ENCODE measurements around the gene TSHZ1. TPM values are rescaled to one million over a fixed set of nuclear protein-coding genes. Genes with fewer than 3 reads are reported as not detected.

TSHZ1 gene
- total and polyA plus RNA-seq, 2 experiments from 2014 or later = 0.23 to 0.38 TPM

DNA sequence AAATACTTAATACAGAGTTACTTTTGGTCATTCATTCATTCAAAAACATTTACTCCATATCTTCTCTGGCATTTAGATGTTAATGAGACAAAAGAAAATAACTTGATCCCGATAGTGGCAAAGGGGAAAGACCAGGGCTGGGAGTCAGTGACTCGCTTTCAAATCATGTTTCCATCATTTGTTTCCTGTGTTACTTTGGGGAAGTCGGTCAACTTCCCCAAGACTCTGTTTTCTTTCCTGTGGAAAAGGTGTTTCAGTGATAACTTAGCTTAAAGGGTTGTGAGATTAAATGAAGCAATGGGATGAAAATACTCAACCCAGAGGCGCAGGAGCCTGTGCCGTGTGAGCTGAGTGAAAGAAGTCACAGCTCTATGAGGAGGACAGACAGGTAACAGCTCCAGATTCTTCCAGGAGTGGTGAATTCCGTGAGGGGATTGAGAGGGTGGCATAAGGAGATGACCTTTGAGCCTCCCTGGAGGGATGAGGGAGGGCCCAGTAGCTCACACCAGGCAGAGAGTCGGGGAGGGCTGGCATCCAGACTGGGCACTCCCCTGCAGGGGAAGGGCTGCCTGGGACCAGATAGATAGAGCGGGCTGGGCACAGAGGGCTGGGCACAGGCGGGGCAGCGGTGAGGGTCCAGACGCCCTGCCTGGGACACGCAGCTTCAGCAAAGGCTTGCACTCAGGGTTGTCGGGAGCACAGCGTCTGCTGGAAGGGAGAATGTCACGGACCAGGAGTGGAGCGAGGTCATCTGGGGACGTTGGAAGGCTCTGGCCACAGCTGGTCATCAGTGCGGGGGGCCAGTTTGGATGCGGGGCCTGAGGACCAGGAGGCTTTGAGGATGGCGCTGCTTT is 70.1 kb downstream of the TSHZ1 start (continued):
- TF ChIP-seq, protein P1, sequence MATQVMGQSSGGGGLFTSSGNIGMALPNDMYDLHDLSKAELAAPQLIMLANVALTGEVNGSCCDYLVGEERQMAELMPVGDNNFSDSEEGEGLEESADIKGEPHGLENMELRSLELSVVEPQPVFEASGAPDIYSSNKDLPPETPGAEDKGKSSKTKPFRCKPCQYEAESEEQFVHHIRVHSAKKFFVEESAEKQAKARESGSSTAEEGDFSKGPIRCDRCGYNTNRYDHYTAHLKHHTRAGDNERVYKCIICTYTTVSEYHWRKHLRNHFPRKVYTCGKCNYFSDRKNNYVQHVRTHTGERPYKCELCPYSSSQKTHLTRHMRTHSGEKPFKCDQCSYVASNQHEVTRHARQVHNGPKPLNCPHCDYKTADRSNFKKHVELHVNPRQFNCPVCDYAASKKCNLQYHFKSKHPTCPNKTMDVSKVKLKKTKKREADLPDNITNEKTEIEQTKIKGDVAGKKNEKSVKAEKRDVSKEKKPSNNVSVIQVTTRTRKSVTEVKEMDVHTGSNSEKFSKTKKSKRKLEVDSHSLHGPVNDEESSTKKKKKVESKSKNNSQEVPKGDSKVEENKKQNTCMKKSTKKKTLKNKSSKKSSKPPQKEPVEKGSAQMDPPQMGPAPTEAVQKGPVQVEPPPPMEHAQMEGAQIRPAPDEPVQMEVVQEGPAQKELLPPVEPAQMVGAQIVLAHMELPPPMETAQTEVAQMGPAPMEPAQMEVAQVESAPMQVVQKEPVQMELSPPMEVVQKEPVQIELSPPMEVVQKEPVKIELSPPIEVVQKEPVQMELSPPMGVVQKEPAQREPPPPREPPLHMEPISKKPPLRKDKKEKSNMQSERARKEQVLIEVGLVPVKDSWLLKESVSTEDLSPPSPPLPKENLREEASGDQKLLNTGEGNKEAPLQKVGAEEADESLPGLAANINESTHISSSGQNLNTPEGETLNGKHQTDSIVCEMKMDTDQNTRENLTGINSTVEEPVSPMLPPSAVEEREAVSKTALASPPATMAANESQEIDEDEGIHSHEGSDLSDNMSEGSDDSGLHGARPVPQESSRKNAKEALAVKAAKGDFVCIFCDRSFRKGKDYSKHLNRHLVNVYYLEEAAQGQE (IDR thresholded peaks at IDR 0.05; ENCODE audit: unreplicated experiment) = no peak
- TF ChIP-seq ZNF331 (CRISPR knock-in tag; IDR thresholded peaks at IDR 0.05; ENCODE audit: low read depth) (no peak), EZH2 (IDR thresholded peaks at IDR 0.05; ENCODE audit: low read depth, unreplicated experiment) (no peak), STAT1 (IDR thresholded peaks at IDR 0.05; ENCODE audit: unreplicated experiment) (no peak), EZH2phosphoT487 (IDR thresholded peaks at IDR 0.05; ENCODE audit: unreplicated experiment) (no peak)

DNA sequence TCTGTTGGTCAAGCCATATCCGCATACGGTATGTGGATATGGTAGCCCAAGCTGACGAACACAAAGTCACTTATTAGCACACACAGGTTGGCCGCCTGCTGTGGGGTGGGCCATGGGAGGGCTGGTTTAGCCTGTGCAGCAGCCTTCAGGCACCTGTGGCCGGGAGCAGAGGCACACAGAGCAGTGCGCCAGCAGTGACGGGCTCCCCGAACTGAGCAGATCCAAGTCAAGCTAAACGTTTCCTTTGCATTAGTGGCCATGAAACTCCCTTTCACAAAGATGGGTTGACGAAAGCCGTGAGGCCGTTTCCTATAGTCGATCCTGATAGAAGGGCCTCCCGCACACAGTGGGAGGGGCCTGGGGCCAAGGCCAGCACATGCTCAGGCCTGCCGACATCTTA is 72.1 kb downstream of the TSHZ1 start:
- DNase-seq (ENCODE audit: low spot score) = no peak
- TF ChIP-seq, protein P2, sequence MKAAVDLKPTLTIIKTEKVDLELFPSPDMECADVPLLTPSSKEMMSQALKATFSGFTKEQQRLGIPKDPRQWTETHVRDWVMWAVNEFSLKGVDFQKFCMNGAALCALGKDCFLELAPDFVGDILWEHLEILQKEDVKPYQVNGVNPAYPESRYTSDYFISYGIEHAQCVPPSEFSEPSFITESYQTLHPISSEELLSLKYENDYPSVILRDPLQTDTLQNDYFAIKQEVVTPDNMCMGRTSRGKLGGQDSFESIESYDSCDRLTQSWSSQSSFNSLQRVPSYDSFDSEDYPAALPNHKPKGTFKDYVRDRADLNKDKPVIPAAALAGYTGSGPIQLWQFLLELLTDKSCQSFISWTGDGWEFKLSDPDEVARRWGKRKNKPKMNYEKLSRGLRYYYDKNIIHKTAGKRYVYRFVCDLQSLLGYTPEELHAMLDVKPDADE (IDR thresholded peaks at IDR 0.05) = no peak
- TF ChIP-seq, protein P1 (IDR thresholded peaks at IDR 0.05; ENCODE audit: unreplicated experiment) = no peak
- TF ChIP-seq EZH2phosphoT487 (IDR thresholded peaks at IDR 0.05; ENCODE audit: unreplicated experiment) (no peak), POLR2AphosphoS5 (IDR thresholded peaks at IDR 0.05; ENCODE audit: low read depth) (no peak), NANOG (IDR thresholded peaks at IDR 0.05; ENCODE audit: borderline replicate concordance) (no peak)
- TF ChIP-seq, protein P3, sequence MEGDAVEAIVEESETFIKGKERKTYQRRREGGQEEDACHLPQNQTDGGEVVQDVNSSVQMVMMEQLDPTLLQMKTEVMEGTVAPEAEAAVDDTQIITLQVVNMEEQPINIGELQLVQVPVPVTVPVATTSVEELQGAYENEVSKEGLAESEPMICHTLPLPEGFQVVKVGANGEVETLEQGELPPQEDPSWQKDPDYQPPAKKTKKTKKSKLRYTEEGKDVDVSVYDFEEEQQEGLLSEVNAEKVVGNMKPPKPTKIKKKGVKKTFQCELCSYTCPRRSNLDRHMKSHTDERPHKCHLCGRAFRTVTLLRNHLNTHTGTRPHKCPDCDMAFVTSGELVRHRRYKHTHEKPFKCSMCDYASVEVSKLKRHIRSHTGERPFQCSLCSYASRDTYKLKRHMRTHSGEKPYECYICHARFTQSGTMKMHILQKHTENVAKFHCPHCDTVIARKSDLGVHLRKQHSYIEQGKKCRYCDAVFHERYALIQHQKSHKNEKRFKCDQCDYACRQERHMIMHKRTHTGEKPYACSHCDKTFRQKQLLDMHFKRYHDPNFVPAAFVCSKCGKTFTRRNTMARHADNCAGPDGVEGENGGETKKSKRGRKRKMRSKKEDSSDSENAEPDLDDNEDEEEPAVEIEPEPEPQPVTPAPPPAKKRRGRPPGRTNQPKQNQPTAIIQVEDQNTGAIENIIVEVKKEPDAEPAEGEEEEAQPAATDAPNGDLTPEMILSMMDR (conservative IDR thresholded peaks at IDR 0.05; ENCODE audit: low read depth in 2 of 2) = no peak

More for the DNA sequence above, 72.1 kb downstream of the TSHZ1 start:
- no peak overlapping the region for H2AFZ ChIP-seq
- H3K27me3 ChIP-seq (ENCODE audit: insufficient read depth) = no peaks in the 10 kb centered on the region
- H3K27me3 Mint-ChIP-seq (ENCODE audit: insufficient read depth, low read depth, poor library complexity) = peaks cover 14% of the 10 kb centered on the region
- no peaks in the 10 kb centered on the region for H3K79me2 ChIP-seq (replicated peaks; ENCODE audit: insufficient read depth)
- no peak overlapping the region for H3K4me3 Mint-ChIP-seq
- no peak overlapping the region for H3K4me2 ChIP-seq
- no peaks in the 10 kb centered on the region; the same call in 1 of the 3 replicates for H3K4me1 Mint-ChIP-seq
- no peaks in the 10 kb centered on the region; the same call in 1 of the 2 replicates for H3K9me2 ChIP-seq (ENCODE audit: insufficient read depth)
- H3K36me3 Mint-ChIP-seq (ENCODE audit: low read depth) = peaks cover 3% of the 10 kb centered on the region; the same call in 1 of the 3 replicates
- no peaks in the 10 kb centered on the region for H3K4me1 ChIP-seq (ENCODE audit: insufficient read depth)
- H3F3A ChIP-seq (replicated peaks; ENCODE audit: low read depth) = no peaks in the 10 kb centered on the region
- no peak overlapping the region for H3K27ac Mint-ChIP-seq
- H3K27ac ChIP-seq (ENCODE audit: low read depth) = no peak overlapping the region
- no peak overlapping the region for H3K4me3 ChIP-seq
- H4K20me1 ChIP-seq (replicated peaks; ENCODE audit: insufficient read depth) = no peaks in the 10 kb centered on the region
- H3K36me3 ChIP-seq (ENCODE audit: insufficient read depth) = no peaks in the 10 kb centered on the region
- ATAC-seq = no peak
- no peaks in the 10 kb centered on the region; the same call in 2 of the 3 replicates for H3K9me3 Mint-ChIP-seq

Data from GM23338 (cell line).